ENCODE measurements around the gene GRIA3.
"Not testable (repeated sequence)": the region's sequence is repeated elsewhere in the genome, so short reads cannot be mapped to it uniquely, and the experiment has no call there.

GRIA3 gene

DNA sequence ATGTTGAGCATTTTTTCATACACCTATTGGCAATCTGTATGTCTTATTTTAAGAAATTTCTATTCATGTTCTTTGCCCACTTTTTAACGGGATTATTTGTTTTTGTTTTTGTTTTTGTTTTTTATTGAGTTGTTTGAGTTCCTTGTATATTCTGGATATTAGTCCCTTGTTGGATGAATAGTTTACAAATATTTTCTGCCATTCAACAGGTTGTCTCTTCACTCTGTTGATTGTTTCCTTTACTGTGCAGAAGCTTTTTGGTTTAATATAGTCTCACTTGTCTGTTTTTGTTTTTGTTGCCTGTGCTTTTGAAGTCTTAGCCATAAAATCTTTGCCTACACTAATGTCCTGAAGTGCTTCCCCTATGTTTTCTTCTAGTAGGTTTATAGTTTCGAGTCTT lies 202.1 kb downstream of the GRIA3 start:
- FAIRE-seq = not testable (repeated sequence)

DNA sequence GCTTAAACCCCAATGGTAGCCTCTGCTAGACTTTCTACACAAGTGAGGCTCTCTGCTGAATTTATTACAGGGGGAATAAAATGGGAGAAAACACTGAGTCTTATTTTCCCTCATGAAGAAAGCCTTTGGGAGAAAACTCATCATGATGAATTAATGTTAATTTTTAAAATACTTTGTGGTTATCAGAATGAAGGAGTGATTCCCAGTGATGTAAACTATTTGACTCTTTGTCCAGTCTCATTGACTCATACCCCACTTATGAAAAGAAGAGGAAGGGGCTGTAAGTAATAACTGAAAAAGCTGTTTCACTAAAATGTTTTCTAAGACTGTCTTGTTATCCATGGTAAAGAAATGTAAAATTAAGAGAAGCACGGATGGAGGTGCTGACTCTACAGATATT lies 208.8 kb downstream of the GRIA3 start:
- FAIRE-seq = no peak

DNA sequence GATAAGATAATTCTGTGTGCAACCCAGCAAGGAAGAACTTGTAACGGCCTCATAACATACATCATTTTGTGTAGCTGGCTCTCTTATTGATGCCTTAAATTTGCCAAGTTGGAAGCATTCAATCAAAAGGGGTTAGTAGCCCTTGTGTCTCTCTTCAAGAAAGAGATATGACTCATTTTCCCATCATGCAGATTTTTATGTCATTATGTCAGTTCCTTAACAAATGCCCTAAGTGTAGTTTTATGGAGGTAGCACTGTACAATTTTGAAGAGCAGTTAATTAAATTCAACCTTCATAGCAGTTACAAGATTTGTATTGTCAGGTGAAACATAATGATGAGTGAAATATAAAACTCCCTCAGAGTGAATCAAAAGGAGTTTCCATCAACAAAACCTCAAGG lies 215.6 kb downstream of the GRIA3 start:
- no peak for FAIRE-seq

DNA sequence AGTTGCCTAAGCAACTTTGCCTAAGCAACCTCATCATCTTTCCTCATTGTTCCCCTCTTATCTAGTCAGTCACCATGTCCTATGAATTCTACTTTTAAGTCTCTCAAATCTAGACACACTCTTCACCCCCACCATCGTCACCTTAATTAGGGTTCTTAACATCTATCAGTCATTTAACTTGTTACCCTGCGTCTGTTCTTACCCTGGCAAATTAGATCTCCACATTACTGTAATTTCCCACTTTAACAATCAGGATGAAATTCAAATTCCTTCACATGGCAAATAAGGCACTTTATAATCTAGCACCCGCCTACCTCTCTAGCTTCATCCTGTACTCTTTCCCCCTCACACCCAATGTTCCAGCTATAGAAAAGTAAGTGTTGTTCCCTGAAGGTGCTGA lies 221.2 kb downstream of the GRIA3 start:
- no peak for FAIRE-seq

DNA sequence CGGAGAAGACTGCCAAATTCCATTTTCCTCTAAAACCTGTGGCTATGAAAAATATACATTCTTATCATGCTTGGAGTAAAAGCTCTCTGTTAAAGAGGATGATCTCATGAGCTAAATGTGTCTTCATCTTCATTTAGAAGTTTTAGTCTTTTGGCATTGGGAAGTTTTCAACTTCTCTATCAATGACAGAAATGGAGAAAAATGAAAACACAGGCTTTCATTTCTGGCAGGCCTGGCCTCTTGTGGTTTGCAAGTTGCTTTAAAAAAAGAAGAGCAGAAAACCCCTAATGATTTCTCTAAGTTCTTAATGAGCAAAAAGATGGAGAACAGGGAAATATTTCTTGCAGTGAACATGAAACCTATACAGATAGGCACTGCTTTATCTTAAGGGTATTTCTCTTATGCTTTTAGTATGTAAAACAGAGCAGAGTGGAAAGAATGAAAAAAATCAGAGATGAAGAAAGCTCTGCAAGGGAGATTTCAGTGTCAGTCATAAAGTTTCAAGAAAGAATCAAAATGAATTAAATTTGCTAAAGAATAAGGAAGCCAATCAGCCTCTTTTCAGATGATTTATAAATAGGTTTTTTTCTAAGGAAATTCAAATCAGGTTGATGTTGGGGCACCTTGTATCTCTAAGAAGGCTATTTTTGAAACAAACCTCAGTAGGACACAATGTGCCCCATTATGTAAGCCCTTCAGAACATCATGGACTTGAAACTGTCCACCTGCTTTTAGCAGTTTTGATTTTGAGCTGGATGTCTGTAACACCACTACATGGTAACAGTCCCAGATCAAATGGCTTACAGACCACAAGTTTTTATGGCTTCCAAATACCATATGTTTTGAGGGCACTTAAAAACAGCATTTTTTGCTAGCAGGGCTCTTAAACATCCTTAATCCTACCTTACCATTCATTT lies 225.0 kb downstream of the GRIA3 start:
- no peak for FAIRE-seq

DNA sequence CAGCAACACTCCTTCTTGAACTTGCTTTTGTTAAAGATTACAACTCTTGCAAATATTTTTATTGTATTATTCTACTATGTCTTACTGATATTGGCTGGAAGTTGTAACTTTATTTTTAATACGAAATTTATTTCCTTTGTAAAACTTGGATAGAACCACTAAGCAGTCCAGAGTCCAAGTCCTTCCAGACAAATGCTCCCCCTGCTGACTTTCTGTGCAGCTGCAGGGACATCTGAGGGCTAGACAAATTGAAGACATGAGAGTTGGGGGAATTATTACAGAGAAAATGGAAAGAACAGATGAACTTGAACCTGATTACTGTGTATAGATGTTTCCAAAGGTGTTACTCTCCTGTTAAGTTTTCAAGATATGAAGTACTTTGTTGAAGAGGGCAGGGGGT lies 238.8 kb downstream of the GRIA3 start:
- FAIRE-seq = peak; percentile 63

DNA sequence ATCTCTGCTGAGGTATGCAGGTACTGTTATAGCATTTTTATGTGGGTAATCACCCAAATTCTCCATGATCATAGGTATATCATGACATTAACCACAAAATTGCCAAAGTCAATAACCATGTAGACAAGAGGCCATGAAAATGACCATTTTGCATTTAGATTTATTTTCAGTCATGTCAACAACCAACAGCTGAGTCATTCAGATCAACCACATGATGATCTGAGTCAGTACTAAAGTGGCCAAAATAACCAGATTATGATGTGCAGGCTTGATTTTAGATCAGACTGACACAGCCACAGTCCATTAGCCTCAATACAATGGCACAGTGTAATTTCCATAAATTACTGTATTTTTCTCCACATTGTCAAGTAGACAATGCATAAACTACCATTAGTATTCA lies 240.5 kb downstream of the GRIA3 start:
- no peak for FAIRE-seq

DNA sequence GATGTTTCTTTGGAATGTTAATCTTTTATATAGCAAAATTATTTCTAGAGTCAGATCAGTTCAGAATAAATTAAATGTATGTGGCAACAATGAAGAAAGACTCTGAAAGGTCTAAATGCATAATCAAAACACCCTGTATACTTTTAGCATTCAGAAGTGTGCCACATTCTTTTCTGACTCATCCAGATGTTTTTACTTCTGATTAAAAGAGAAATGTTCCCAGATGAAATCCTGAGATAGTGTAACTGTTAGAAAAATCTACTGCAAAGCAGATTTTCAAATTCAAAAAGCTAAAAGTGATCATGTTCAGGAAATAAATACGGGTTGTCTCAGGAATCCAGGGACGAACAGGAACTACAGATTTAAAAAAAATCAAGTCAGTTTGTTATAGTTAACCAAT lies 241.4 kb downstream of the GRIA3 start:
- no peak for FAIRE-seq

DNA sequence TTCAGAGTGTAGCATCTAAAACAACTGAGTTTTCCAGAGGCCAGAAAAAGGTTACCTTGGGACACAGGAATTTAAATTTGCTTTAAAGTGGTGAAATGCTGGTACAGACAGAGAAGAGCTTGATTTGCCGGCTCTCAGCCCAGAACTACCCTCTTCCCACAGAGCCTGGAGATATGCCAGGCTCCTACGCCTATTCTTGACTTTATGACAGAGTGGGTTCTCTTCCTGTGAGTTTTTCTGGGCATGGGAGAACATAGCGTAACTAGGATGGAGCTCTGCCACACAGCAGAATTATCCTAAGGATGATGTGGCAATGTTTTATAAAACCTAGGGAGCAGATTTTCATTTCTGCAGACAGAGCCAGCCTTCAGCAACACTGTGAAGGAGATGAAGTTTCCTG lies 241.8 kb downstream of the GRIA3 start:
- no peak for FAIRE-seq

DNA sequence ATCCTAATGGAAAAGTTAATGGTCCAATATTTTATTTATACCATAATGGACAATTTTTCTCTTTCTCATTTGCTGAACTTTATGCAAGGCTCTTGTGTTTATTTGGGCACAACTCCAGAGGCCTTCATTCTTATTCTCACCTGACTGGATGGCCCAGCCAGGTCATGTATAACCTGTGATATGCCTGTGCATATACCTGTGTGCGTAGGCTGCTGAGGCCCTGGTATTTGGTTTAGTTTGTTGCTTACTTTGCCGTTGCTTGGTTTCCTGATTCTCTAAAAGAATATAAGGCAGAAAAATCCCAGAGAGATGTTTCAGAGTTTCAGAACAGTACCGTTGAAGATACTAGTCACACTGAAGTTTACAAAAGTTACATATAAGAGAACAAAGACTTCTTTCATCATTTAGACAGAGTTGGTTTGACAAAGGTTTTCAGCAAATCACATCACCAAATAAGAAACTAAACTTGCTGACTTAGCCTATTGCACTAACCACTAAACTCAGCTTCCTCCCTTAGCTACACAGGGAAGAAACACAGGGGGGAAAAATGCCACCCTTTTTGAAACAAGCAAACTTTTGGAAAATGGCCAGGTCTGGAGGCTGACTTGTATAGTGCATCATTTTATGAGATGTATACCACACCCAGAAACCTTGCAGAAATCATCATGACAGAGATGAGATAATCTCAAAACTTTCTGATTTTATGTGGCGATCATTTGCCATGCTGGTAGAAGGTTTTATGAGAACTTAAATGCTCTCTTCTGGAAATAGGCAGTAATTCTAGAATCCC lies 248.5 kb downstream of the GRIA3 start:
- no peak for FAIRE-seq

DNA sequence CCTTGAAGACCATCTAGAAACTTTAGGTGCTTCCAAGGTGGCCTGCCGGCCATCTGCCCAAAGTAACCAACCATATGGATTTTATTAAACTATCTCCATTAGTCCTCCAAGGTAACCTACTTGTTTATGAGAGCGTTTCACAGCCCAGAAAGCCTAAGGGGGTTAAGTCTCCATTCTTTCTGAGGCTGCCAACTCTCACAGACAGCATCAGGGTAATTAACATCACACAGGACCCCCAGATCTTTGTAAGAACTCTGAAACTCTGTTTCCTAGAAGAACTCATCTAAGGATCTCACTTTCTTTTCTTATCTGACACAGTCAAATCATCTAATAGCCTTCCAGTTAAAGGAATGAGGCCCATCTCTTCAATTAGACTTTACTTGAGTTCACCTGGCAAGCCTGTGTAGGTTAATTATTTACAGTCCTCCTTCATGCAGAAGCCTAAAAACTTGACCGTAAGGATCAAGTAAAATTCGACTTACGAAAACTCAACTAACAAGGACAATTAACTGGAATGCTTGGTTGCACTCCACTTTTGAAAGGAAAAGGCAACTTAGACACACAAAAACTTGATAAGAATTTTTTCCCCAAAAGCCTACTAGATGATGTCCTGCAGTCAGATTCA lies 252.5 kb downstream of the GRIA3 start:
- no peak for FAIRE-seq

DNA sequence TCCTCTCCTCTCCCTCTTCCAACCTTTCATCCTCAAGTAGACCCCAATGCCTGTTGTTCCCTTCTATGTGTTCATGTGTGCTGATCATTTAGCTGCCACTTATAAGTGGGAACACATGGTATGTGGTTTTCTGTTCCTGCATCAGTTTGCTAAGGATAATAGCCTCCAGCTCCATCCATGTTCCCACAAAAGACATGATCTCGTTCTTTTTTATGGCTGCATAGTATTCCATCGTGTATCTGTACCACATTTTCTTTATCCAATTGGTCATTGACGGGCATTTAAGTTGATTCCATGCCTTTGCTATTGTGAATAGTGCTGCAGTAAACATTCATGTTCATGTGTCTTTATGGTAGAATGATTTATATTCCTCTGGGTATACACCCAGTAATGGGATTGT lies 255.8 kb downstream of the GRIA3 start:
- FAIRE-seq = not testable (repeated sequence)

DNA sequence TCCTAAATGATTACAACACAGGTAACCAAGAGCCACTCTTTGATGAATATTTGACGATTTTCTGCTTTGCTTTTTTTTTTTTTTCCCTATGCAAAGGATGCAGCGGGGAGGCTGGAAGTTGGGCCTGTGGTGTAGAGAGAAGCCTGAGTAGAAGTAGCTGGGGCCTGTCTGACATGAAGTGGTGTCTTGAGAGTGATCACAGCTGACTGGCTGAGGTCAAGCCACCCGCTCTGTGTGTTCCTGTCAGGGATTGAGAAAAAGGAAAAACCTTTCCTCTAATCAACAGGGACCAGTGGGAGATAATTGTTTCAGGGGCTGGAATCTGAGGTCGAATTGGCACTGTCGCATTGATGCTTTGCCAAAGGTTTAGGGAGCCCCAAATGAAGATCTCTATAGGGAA lies 258.7 kb downstream of the GRIA3 start:
- no peak for FAIRE-seq

DNA sequence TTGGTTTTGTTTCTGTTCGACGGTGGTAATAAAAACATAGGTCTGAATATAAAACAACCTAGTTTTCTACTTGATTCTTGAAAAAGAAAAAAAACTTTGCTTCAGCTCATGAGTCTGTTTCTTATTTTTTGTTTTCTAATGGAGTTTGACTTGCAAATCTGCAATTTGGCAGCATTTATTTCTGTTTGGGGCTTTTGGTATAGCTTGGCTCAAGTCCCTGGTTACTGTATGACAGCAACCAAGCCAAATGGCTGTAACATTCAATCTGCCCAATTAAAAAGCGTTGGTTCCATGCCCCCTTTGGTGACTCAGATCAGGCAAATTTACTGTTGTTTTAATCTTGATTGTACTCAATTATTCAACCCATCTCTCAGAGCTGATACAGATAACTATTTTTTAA lies 263.4 kb downstream of the GRIA3 start:
- FAIRE-seq = no peak

DNA sequence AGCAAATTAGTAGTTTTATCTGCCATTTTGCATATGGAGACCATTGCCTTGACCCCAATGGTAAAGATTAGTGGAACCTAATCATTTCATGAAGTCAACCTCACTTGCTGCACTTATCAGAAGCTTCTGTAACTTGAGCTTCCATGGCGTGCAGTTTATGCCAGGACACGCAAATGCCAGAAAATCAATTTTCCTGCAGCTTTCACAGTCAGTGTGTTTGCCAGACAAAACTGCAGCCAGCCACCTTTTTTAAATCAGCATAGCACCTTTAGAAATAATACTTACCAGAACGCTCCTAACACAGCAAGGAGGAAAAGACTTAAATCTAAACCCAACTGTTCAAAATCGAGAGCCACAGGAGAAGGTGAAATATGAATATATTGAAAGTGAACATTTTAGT lies 265.3 kb downstream of the GRIA3 start:
- FAIRE-seq = no peak

DNA sequence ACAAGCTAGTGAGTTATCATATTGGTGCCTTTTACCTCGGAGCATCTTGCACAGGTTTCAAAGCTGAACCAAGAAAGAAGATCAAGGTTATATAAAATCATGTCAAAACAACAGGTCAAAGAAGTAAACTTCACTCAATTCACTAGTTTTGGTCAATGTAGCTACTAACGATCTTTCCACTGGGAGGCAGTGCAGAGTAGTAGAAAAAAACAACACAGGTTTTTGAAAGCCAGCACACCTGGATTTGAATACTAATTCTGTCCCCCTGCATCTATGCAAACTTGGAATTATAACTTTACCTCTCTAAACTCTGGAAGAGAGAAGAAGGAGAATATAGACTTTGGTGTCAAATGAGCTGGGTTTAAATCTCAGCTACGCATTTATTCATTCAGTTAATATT lies 266.1 kb downstream of the GRIA3 start:
- FAIRE-seq = peak; percentile 60

DNA sequence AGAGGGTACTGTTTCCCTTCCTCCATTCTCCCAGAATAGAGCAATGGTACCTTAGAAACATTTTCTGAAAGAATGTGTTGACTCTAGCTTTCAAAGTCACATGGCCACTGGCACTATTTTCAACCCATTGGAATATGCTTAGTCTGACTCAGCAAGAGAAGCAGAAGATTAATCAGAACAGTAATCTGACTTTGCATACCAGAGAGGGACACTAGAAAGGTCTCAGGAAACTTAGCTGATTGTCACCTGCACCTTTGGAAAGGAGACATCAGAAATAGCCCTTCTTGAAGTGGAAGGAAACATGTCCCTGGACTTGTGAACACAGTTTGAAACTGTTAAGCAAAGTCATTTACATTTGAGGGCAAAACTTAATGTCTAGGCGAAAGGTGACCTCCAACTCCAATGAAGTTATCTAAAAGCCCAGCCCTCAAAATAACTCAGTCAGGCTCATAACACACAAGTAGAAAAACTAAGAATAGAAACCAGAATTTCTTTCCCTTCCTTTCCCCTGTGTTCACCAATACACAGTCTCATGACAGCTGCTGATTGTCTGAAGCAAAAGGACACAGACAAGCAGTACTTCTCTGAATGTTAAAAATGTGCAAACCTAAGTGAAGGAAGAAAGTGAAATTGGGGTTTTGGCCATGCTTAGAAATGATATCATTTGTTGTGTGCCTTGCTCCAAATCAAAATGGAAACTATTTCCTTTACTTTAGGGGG lies 270.8 kb downstream of the GRIA3 start:
- FAIRE-seq = no peak

DNA sequence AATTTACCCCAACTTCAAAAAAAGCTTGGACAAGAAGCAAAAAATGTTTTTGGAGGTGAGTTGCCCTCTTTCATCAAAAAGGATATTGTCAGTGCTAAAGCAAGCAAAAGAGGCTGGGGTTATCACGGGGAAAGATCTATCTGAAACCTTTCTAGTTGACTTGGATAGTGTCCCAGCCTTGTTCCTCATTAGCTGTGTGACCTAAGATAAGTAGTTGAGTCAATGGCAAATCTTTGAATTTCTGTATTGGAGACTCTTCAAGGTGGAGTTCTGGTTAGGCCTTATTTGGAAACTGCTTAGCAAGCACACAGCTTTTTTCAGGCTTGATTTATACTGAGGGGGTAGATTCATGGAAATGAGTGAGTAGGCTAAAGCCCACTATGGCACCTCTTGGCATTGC lies 271.6 kb downstream of the GRIA3 start:
- FAIRE-seq = no peak

DNA sequence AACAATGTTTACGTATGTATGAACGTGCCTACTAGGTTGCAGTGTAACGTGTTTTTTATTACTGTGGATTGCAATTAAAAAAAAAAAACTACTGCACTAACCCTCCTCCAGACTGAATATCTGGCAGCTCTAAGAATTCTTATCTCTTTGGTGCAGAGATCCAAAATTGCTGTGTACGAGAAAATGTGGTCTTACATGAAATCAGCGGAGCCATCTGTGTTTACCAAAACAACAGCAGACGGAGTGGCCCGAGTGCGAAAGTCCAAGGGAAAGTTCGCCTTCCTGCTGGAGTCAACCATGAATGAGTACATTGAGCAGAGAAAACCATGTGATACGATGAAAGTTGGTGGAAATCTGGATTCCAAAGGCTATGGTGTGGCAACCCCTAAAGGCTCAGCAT lies 280.6 kb downstream of the GRIA3 start:
- no peak for FAIRE-seq

DNA sequence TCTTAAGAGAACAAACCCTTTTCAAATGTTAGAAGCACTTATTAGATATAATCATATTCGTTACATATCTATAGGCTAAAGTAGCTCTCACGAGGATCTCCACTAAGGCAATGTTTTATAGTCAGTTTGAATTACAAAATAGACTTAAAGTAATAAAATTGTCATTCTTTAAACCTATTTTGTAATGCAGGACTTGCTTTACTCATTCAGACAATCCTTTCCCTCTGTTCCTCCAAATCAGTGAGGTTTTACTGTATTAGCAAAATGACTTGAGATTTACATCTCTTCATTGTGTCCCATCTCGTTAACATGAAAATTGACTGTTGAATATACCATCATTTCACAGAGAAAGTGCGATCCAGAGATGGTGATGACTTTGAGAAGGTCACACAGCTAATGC lies 284.4 kb downstream of the GRIA3 start:
- FAIRE-seq = no peak

DNA sequence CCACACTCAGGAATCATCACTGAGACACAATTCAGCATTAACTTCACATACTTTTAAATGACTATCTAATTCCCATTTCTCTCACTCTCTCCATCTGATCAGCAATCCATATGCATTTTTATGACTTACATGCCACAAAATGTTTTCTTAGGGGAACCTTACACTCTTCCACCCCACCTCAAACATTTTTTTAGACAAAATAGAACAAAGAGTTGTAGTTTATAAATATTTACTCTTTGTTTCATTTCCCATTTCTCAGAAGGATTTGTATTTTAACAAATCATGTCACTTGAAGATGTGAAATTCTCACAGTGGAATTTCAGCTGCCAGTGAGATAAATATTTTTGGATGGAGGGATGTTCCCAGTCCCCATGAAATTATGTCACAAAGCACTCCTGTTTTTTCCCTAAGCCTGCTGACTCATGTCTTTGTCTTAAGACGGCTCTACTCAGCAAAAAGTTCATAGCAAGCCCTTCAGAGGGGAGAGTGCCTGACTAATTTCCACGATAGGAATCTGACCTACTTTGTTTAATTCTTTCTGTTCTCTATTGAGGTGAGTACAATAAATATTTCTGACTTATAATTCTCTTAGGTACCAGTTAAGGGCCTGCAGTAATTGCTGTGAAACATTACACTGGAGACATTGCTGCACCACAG lies 291.1 kb downstream of the GRIA3 start:
- FAIRE-seq = no peak

DNA sequence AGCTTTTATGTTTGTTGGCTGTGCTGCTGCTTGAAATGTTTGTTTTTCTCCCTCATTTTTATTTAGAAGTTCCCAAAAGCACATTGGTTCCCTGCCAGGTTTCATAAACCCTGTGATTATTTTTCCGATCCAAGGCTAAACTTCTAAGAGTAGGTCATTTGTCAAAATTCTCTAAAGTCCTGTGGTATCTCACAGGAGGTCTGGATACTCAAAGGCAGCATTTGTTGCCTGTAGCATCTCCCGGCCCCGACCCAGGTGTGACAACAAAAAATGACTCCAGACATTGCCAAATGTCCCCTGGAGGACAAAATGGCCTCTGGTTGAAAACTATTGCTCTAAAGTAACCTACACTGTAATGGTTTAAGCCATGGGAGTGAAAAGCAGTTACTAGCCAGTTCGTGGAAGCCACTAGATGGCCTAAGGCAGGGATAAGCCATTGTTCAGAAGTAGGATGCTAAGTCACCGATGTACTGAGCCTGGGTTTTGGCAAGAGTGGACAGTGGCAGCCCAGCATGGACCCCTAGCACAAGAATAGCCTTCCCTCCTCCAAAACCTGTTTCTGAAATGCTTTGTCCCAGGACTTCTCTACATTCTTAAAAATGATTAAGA lies 292.6 kb downstream of the GRIA3 start:
- no peak for FAIRE-seq
